EH (cell line): ENCODE measurements around the gene RYR1.
A peak's percentile ranks its signal among the peaks of the same experiment; 100 is the strongest.
"Not testable (repeated sequence)": the region's sequence is repeated elsewhere in the genome, so short reads cannot be mapped to it uniquely, and the experiment has no call there.

Experiments
- DNase-seq: peaks from one replicate; pipeline ENCODE4 v3.0.0-alpha.2; 2015; ENCODE audit warnings: low read depth

RYR1 gene

DNA sequence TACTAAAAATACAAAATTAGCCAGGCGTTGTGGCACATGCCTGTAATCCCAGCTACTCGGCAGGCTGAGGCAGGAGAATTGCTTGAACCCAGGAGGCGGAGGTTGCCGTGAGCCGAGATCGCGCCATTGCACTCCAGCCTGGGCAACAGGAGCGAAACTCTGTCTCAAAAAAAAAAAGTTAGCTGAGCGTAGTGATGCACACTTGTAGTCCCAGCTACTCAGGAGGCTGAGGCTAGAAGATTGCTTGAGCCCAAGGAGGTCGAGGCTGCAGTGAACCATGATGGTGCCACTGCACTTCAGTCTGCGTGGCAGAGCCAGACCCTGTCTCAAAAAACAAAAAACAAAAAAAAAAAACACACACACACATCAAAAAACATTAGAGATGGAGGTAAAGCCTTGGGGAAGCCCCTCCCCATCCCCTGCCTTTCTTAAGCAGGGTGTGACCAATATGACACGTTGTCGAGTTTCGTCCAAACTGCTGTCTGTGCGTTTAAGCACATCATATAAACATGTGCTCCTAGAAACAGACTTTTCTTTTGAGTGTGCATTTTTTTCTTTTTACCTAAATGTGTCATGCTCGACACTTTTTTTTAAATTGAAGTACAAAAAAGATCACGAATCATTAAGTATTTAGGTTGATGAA is 6.3 kb upstream of the RYR1 start:
- not testable (repeated sequence) for DNase-seq

DNA sequence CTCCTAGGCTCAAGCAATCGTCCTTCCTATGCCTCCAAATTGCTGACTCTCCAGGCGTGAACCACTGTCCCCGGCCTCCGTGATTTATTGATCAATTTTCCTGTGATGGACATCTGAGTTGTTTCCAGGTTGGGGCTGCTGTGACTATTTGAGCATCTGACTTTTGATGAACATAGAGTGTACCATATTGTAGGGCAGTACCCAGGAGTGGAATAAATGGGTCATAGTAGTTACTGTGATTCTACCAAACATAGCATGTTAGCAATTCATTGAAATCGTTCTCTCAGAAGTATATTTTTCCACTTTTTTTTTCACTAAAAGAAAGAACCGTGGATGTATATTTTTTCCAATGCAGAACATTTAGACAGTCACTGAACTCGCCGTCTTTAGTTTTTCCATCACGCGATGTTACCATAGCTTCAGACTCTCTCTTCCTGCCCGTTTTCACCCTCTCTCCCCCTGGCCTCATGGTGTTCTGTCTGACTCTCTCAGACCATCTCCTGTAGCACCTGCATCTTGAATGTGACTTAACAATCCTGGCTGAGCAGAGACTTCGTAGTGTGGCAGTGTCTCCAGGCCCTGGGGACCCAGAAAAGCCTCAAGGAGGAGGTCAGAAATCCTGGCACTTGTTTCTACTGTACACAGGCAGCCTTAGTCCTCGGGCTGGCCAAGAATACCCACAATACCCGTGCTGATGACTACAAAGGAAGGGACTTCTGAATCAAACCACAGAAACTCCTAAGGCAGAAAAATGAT is 4.3 kb upstream of the RYR1 start:
- peak; percentile 14 for DNase-seq

DNA sequence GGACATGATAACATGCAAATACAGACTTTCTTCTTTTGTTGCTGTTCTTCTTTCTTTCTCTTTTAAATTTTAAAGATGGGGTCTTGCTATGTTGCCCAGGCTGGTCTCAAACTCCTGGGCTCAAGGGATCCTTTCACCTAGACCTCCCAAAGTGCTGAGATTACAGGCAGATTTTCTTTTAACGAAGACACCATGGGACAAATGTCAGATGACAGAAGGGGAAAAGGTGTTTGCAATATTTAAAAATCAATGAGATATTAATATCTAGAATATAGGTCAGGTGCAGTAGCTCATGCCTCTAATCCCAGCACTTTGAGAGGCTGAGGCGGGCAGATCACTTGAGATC is 3.7 kb upstream of the RYR1 start:
- no peak for DNase-seq

DNA sequence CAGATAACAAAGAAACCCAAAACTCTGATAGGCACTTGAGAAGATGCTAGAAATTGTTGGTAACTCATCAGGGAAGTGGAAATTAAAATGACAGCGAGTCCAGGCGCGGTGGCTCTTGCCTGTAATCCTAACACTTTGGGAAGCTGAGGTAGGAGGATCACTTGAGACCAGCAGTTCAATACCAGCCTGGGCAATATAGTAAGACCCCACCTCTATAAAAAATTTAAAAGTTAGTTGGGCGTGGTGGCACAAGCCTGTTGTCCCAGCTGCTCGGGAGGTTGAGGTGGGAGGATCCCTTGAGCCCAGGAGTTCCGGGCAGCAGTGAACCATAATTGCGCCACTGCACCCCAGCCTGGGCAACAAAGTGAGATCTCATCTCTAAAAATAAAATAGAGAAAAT is 2.6 kb upstream of the RYR1 start:
- DNase-seq: no peak

DNA sequence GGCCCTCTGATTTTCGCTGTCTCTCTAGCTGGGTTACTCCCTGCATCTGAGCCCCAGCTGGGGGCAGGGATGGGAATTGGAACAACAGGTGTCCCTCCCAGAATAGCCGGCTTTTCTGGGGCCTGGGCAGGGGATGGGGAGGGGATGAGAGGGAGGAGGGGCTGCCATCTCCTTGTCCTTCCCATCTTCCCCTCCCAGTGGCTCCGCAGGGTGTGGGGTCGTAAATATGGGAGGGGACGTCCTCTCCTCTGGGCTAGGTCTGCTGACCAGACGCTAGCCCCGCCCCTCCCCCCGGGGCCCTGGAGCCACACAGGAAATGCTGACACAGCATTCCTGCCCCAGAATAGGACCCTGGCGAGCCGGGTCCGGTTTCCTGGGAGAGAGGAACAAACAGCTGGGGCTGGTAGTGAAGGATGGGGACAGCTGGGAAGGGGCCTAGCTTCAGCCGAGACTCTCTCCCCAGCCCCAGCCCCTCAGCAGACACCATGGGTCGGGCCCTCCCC is 1.1 kb downstream of the RYR1 start:
- DNase-seq: no peak

DNA sequence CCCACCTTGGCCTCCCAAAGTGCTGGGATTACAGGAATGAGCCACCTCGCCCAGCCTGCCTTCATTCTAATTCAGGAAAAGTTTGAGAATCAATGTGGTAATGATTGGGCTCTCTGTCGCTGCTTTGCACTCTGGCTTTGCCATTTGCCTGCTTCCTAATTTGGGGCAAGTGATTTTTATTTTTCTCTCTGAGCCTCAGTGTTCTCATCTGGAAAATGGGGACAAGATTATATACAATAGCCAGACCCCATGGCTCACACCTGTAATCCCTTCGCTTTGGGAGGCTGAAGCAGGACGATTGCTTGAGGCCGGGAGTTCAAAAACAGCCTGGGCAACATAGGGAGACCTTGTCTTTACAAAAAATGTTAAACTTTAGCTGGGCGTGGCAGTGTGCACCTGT is 3.8 kb downstream of the RYR1 start:
- DNase-seq: no peak

DNA sequence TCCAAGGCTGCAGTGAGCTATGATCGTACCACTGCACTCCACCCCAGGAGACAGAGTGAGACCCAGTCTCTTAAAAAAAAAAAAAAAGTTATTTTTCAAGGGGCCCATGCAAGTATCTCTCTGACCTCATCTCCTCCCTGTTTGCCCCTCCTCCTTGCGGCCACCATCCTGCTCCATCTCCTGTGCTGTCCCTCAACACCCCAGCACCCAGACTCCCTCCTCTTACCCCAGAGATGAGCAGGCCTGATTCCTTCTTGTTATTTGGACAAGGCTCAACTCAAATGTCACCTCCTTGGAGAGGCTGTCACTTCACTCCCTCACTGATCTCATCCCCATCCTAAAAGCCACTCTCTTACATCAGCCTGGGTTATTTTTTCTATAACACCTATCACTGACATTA is 4.4 kb downstream of the RYR1 start:
- DNase-seq: no peak

DNA sequence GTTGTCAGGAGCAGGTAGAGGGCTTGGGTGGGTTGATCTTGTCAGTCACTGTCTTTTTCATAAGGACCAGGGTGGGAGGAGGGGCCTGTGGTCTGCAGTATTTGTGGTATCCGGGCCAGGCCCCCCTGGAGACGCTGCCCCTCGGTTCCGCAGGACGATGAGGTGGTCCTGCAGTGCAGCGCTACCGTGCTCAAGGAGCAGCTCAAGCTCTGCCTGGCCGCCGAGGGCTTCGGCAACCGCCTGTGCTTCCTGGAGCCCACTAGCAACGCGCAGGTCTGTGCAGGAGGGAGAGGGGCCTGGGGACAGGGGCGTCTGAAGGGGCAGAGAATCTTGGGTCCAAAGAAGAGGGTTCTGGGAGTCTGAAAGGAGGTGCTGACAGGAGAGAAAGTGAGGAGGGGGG is 7.1 kb downstream of the RYR1 start:
- no peak for DNase-seq

DNA sequence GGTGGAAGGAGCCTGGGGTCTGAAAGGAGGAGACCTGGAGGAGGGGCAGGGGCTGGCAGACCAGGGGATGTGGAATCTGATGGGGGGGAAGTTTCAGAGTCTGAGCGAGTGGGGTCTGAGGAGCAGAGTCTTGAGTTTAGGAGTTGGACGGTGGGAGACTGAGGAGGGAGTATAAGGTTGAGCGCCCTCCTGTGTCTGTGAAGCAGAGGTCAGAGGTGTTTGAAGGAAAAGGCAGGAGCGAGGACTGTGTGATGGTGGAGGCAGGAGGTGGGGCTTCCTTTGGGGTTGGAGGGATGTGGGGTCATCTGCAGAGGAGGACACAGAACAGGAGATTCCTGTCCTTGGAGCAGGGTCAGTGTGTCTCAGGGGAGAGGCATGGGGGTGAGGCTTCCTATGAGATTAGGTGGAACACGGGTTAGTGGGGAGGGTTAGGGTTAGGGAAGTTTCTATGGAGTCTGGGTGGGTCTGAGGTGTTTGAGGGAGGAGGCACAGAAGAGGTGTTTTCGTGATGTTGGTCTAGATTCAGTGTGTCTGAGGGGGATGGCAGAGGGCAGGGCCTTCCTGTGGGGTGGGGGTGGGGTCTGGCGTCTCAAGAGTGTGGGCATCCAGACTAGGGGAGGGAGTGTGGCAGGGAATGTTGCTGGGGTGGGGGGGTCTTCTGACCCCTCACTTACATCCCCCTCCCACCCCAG is 8.3 kb downstream of the RYR1 start:
- DNase-seq: peak; percentile 7

DNA sequence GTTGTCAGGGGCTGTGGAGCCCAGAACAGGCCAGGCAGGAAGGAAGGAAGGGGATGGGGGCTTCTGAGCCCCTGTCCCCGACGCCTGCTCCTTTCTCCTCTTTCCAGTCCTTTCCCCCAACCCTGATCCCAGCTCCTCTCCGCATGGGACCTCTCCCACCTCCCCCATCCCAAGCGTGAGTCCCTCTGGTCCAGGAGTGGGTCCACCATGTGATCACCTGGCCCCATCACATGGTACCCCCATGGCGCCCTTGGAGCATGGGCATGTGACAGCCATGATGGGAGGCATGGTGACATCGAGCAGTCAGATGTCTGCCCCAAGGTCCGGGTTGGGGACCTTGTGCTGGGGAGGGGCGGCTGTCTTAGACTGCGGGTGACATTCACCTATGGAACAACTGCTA is 9.2 kb downstream of the RYR1 start:
- no peak for DNase-seq

DNA sequence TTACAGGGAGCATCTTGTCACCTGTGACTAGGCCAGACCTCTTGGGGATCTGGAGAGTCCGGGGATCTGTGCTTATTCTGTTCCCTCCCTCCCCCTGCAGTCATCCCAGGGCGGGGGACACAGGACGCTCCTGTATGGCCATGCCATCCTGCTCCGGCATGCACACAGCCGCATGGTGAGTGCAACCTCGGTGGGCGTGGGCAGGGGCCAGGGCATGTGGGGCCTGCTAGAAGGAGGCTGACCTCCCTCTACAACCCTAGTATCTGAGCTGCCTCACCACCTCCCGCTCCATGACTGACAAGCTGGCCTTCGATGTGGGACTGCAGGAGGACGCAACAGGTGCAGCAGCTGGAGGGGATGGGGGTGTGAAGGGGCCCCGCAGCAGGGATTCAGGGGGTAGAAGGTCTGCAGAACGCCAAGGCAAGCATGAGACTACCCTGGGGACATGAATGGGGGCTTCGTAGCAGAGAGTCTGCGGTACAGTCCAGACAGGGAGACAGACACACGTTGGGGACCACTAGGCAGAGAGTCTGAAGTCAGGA is 10.0 kb downstream of the RYR1 start:
- no peak for DNase-seq

DNA sequence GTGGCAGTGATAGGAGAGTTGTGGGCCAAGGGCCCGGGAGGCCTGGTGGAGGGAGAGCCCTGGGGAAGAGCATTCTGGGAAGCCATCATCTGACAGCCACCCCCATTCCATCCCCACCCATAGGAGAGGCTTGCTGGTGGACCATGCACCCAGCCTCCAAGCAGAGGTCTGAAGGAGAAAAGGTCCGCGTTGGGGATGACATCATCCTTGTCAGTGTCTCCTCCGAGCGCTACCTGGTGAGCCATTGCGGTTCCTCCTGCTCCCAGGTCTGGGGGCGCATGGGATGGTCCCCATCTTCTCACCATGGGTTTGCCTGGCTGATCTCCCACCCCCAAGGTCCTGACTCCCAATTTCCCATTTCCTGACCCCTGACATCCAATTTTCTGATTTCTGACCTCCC is 10.5 kb downstream of the RYR1 start:
- DNase-seq: no peak

DNA sequence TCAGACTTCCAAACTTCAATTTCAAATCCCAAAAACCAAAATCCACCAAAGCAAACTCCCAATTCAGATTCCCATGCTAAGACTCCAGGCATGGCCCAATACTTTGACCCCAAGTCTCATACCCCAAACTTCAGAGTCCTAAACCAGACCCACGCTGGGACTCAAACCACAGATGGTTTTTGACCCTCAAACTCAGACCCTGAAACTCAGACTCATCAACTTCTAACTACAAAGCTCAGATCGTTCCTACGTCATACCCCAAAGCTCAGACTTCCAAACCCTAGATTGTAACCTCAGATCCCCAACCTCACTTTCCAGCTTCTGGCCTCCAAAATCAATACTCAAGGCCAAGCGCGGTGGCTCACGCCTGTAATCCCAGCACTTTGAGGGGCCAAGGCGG is 11.9 kb downstream of the RYR1 start:
- no peak for DNase-seq

DNA sequence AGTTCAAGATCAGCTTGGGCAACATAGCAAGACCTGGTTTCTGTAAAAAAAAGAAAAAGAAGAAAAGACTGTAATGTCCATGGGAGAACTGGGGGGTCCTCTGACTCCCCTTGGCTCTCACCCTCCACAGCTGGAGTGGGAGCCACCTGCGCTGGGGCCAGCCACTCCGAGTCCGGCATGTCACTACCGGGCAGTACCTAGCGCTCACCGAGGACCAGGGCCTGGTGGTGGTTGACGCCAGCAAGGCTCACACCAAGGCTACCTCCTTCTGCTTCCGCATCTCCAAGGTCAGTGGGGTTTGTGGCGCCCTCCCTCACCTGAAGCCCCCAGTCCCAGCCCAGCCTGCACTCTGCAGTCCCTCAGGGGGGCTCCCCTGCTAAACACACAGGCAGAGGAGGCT is 14.7 kb downstream of the RYR1 start:
- no peak for DNase-seq

DNA sequence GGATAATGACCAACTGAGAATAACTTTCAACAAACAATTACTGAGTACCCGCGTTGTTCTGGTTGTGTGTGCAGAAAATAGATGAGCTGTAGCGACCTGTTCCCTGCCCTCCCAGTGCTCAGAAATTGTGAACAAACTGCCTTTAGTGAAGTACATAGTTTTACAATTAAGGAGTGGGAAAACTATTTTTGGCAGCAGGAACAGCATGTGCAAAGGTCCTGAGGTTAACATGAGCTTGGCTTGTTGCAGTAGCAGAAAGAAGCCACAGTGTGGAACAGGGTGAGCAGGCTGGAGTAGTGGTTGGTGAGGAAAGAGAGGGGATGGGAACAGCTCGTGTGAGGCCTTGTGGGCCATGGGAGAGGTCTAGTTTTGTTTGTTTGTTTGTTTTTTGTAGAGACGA is 16.0 kb downstream of the RYR1 start:
- DNase-seq: no peak

DNA sequence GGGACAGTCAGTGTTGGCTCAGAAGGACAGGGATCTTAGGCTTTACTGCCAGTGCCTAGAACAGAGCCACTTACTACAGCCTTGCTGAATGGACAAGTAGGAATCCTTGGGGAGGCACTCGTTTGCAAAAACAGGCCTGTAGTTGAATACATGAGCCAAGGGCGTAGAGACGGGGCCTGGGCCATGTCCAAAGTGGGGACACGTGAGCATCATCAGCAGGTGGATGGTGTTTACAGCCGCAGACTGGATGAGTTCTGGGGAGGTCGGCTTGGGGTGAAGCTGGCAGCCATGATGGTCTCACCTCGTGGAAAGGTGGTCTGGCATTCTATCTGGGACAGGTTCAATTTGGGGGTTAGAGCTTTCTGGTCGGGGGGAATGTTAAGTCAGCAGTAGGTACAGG is 17.5 kb downstream of the RYR1 start:
- DNase-seq: no peak

DNA sequence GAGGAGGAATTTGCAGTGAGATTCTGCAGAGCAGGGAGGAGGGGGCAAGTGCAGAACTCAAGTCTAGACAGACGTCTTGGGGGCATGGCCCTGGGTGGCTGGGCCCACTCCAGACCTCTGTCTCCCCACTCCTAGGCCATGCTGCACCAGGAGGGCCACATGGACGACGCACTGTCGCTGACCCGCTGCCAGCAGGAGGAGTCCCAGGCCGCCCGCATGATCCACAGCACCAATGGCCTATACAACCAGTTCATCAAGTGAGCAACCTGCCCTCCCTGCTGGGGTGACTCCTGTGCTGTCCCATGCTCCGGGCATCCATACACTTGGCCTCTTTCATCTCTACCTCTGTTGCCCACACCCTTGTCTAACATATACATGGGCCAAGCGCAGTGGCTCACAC is 18.1 kb downstream of the RYR1 start:
- no peak for DNase-seq

DNA sequence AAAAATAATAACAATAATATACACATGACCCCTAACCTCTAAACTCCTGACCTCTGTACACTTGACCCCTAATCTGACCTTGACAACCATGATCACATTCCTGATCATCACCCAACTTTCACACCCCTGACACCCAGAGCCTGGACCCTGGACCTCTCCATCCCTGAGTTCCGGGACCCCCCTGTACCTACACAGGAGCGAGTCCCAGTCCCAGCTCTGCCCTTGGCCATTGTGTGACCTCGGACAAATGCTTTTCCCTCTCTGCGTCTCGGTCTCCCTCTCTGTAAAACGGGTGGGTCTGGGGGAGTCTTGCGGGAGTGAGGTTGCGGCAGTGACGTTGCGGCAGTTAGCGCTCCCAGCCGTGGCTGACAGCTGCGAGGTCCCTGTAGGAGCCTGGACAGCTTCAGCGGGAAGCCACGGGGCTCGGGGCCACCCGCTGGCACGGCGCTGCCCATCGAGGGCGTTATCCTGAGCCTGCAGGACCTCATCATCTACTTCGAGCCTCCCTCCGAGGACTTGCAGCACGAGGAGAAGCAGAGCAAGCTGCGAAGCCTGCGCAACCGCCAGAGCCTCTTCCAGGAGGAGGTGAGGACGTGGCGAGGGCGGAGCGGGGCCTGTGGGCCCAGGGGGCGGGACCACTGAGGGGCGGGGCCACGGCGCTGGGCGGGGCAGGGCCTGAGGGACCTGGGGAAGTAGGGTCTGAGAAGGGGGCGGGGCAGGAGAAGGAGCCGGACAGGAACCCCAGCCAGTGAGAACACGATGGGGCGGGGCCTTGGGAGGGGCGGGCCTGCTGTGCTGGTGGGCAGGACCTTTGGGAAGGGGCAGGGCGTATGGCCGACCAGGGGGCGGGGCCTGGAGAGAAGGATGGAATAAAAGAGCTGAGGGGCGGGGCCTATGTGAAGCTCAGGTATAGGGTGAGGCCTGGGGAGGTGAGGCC is 19.2 kb downstream of the RYR1 start:
- DNase-seq: no peak

DNA sequence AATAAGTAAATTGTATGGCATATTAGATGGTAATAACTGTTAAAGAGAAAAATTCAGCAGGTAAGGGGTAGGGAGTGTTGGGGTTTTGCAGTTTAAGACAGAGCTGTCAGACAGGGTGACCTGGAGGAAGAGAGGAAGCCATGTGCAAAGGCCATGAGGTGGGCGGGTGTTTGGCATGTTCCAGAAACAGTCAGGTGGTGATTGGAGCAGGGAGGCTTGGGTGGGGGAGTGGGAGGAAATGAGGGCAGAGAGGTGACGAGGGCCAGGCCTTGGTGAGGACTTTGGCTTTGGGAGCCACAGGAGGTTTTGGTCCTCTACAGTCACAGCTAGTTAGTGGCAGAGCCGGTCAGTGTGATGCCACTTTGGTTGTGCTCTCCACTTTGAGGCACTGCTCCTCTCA is 20.1 kb downstream of the RYR1 start:
- DNase-seq: no peak

DNA sequence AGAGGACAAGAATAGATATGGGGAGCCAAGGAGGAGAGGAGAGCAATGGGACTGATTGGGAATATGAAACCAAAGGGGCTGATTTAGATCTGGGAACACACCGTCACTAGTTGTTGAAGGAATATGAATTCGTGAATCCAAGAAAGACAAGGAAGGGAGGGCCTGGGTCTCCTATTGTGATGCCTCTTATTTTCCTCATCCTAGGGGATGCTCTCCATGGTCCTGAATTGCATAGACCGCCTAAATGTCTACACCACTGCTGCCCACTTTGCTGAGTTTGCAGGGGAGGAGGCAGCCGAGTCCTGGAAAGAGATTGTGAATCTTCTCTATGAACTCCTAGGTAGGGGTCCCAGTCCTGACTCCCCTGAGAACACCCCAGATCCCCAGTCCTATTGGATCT is 21.5 kb downstream of the RYR1 start:
- peak; percentile 39 for DNase-seq

DNA sequence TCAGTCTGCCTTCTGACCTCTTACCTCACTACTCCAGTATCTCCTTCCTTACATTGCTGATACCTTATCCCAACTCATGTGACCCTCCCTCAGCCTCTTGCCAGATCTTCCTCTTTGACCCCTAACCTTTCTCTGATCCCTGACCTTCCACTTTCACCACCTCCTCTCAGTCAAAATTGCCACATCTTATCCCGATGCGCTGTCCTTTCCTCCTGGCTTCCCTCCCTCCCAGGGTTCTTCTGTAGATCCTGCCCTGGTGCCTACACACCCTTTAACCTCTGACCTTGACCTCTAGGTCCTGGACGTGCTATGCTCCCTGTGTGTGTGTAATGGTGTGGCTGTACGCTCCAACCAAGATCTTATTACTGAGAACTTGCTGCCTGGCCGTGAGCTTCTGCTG is 23.7 kb downstream of the RYR1 start:
- DNase-seq: no peak
